Vagina (tissue), 2 donors: Measurements from ENCODE around the gene DPP4. TPM values are rescaled to one million over a fixed set of nuclear protein-coding genes. Genes with fewer than 3 reads are reported as not detected.
A peak's percentile ranks its signal among the peaks of the same experiment; 100 is the strongest.

Experiments used
- DNase-seq, 2 donors: peaks; one replicate each; pipeline ENCODE4 v3.0.0-alpha.2; 2017; ENCODE audit errors: extremely low spot score in 2 of 2
- H3K27ac ChIP-seq: fragments of 200-600 bp; sonication (generic); one replicate; pipeline ENCODE4 v1.5.1; 2019
- H3K27me3 ChIP-seq: fragments of 200-600 bp; sonication (generic); one replicate; pipeline ENCODE4 v1.5.1; 2019
- H3K36me3 ChIP-seq, 2 donors: fragments of 200-600 bp; sonication (generic); one replicate each; pipeline ENCODE4 v1.5.1; 2017 to 2019
- H3K4me1 ChIP-seq: fragments of 200-600 bp; sonication (generic); one replicate; pipeline ENCODE4 v1.5.1; 2019
- H3K4me3 ChIP-seq, 2 donors: fragments of 200-600 bp; sonication (generic); 1 replicate in 1 of 2; 2 replicates in 1 of 2; pipeline ENCODE4 v1.5.1; 2016 to 2019
- H3K9me3 ChIP-seq: fragments of 200-600 bp; sonication (generic); one replicate; pipeline ENCODE4 v1.5.1; 2019
- CTCF ChIP-seq, 3 experiments: fragments of 450-650 bp in 2 of 3; fragments of 200-600 bp in 1 of 3; sonication (generic) in 1 of 3; IDR thresholded peaks; one replicate each; pipeline ENCODE4 v1.5.1; 2017 to 2019; ENCODE audit warnings: antibody characterized with exemption in 3 of 3, mild to moderate bottlenecking in 2 of 3, moderate library complexity in 2 of 3
- POLR2A ChIP-seq, 2 donors: fragments of 450-650 bp; IDR thresholded peaks; one replicate each; pipeline ENCODE4 v1.6.1; 2017; ENCODE audit warnings: antibody characterized with exemption in 2 of 2, mild to moderate bottlenecking in 2 of 2, moderate library complexity in 2 of 2
- POLR2AphosphoS5 ChIP-seq, 2 donors: sonication (generic); formaldehyde crosslinking; IDR thresholded peaks; one replicate each; pipeline ENCODE4 v1.9.0; 2017; ENCODE audit warnings: antibody characterized with exemption in 2 of 2, mild to moderate bottlenecking in 2 of 2, low read depth in 1 of 2; ENCODE audit not compliant: insufficient read depth in 1 of 2
- intact Hi-C: fragments of 100-400 bp; cut with DNase I; formaldehyde crosslinking; loops from one replicate; pipeline ENCODE4 v1.15.1; 2023
- total RNA-seq: library from RNA; depleted of rRNA; stranded (reverse); fragments of >200 nt; gene quantifications from one replicate; pipeline ENCODE4 v1.2.3, GENCODE V29; 2016

The DPP4 gene
- total RNA-seq, 1 donor from 2014 or later: 15.5 TPM

- H3K9me3 ChIP-seq: no peaks in the 10 kb centered on the region
- H3K27me3 ChIP-seq: no peaks in the 10 kb centered on the region
- no peaks in the 10 kb centered on the region for H3K4me1 ChIP-seq
- no peak for TF ChIP-seq CTCF (IDR thresholded peaks at IDR 0.05)
- no peak for TF ChIP-seq POLR2A (IDR thresholded peaks at IDR 0.05)
- TF ChIP-seq POLR2AphosphoS5 (IDR thresholded peaks at IDR 0.05; ENCODE audit: insufficient read depth in 1 of 2, low read depth in 1 of 2): no peak
- no peak for DNase-seq
- no peaks in the 10 kb centered on the region for H3K36me3 ChIP-seq
- H3K27ac ChIP-seq: no peak overlapping the region
- intact Hi-C loops: no loop called here
- H3K4me3 ChIP-seq: no peak overlapping the region
Observed at GRCh38 chr2:162011706-162012564, 62.1 kb downstream of the DPP4 start.

GRCh38 chr2:162009543-162009942 lies 64.5 kb downstream of the DPP4 start:
- Histone ChIP-seq H3K4me1 (no peaks in the 10 kb centered on the region), H3K9me3 (no peaks in the 10 kb centered on the region), H3K27me3 (no peaks in the 10 kb centered on the region), H3K36me3 (no peaks in the 10 kb centered on the region), H3K4me3 (no peak overlapping the region), H3K27ac (no peak overlapping the region)
- intact Hi-C loops: loop anchor here (10.0 kb wide), 1 partner anchor 115 kb away; no protein-coding TSS in a partner anchor
- DNase-seq: no peak
- TF ChIP-seq POLR2AphosphoS5 (IDR thresholded peaks at IDR 0.05; ENCODE audit: insufficient read depth in 1 of 2, low read depth in 1 of 2) (no peak), CTCF (IDR thresholded peaks at IDR 0.05) (no peak), POLR2A (IDR thresholded peaks at IDR 0.05) (no peak)

GRCh38 chr2:162007447-162008040 lies 66.5 kb downstream of the DPP4 start:
- DNase-seq: no peak
- Histone ChIP-seq H3K27me3 (no peaks in the 10 kb centered on the region), H3K4me1 (no peaks in the 10 kb centered on the region), H3K4me3 (no peak overlapping the region), H3K36me3 (no peaks in the 10 kb centered on the region), H3K9me3 (no peaks in the 10 kb centered on the region), H3K27ac (no peak overlapping the region)
- TF ChIP-seq POLR2A (IDR thresholded peaks at IDR 0.05) (no peak), CTCF (IDR thresholded peaks at IDR 0.05) (peak in 1 of 3 experiments; percentile 50)
- intact Hi-C loops: loop anchor here (10.0 kb wide), 1 partner anchor 117 kb away; no protein-coding TSS in a partner anchor

GRCh38 chr2:162006337-162006736 lies 67.7 kb downstream of the DPP4 start:
- Histone ChIP-seq H3K27ac (no peak overlapping the region), H3K36me3 (no peaks in the 10 kb centered on the region), H3K4me1 (no peaks in the 10 kb centered on the region), H3K9me3 (no peaks in the 10 kb centered on the region), H3K27me3 (no peaks in the 10 kb centered on the region), H3K4me3 (no peak overlapping the region)
- intact Hi-C loops: loop anchor here (10.0 kb wide), 1 partner anchor 118 kb away; no protein-coding TSS in a partner anchor
- DNase-seq: no peak
- TF ChIP-seq POLR2A (IDR thresholded peaks at IDR 0.05): no peak
- TF ChIP-seq POLR2AphosphoS5 (IDR thresholded peaks at IDR 0.05; ENCODE audit: insufficient read depth in 1 of 2, low read depth in 1 of 2): no peak
- TF ChIP-seq CTCF (IDR thresholded peaks at IDR 0.05): no peak

GRCh38 chr2:162004031-162004430 lies 70.0 kb downstream of the DPP4 start:
- Histone ChIP-seq H3K4me3 (no peak overlapping the region), H3K36me3 (no peaks in the 10 kb centered on the region), H3K27ac (no peak overlapping the region), H3K9me3 (no peaks in the 10 kb centered on the region), H3K4me1 (no peaks in the 10 kb centered on the region), H3K27me3 (no peaks in the 10 kb centered on the region)
- intact Hi-C loops: loop anchor here (10.0 kb wide), 1 partner anchor 121 kb away; no protein-coding TSS in a partner anchor
- TF ChIP-seq POLR2A (IDR thresholded peaks at IDR 0.05) (no peak), CTCF (IDR thresholded peaks at IDR 0.05) (no peak), POLR2AphosphoS5 (IDR thresholded peaks at IDR 0.05; ENCODE audit: insufficient read depth in 1 of 2, low read depth in 1 of 2) (no peak)
- DNase-seq: no peak
